NB4 (cell line): ENCODE data around the gene ZBTB7C.

Experiments
- POLR2A ChIP-seq: IDR thresholded peaks from 2 replicates; pipeline ENCODE4 v1.6.1; 2011; ENCODE audit warnings: mild to moderate bottlenecking; ENCODE audit not compliant: insufficient read length; ENCODE audit errors: extremely low read depth
- TF ChIP-seq, protein P1 (sequence below): IDR thresholded peaks from one replicate; pipeline ENCODE4 v1.5.1; 2012; ENCODE audit warnings: low read depth, low read length

DNA sequence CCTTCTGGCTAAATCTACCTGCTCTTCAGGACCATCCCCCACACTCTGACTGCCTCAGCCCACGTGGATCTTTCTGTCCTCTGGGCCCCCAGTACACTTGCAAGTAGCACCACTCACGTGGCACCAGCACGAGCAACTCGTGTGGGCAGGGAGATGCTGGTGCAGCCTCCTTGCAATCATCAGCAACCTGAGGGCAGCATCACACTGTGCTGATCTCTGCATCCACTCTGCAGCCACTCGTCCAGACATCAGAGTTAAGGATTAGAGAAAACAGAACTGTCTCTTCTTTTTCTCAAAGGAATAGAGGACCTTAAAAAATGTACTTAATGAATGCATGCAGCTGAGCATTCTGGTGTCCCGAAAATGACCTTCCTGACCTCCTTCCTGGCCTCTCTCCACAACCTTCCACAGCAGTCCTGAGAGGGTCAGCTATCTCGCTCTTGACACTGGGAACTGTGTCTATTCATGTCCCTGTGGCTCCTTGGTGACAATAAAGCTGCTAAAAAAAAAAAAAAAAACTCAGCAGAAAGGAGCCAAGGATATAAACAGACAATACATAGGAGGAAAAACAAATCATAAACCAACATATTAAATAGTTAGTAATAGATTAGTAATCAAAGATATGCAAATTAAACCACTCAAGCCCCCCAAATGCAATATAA is 145.9 kb downstream of the ZBTB7C start:
- TF ChIP-seq, protein P1, sequence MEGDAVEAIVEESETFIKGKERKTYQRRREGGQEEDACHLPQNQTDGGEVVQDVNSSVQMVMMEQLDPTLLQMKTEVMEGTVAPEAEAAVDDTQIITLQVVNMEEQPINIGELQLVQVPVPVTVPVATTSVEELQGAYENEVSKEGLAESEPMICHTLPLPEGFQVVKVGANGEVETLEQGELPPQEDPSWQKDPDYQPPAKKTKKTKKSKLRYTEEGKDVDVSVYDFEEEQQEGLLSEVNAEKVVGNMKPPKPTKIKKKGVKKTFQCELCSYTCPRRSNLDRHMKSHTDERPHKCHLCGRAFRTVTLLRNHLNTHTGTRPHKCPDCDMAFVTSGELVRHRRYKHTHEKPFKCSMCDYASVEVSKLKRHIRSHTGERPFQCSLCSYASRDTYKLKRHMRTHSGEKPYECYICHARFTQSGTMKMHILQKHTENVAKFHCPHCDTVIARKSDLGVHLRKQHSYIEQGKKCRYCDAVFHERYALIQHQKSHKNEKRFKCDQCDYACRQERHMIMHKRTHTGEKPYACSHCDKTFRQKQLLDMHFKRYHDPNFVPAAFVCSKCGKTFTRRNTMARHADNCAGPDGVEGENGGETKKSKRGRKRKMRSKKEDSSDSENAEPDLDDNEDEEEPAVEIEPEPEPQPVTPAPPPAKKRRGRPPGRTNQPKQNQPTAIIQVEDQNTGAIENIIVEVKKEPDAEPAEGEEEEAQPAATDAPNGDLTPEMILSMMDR: no peak
- no peak for TF ChIP-seq POLR2A
